Ovary (tissue), 3 donors: ENCODE data around the gene SYK.

Experiments used
- CTCF ChIP-seq, 3 donors: fragments of 450-650 bp in 2 of 3; fragments of 200-600 bp in 1 of 3; IDR thresholded peaks; one replicate each; pipeline versions ENCODE4 v1.5.1 to v1.8.0; 2016 to 2022; ENCODE audit warnings: antibody characterized with exemption in 3 of 3, mild to moderate bottlenecking in 1 of 3
- EP300 ChIP-seq: sonication (generic); formaldehyde crosslinking; IDR thresholded peaks from one replicate; pipeline ENCODE4 v1.6.1; 2017; ENCODE audit warnings: antibody characterized with exemption
- POLR2A ChIP-seq: fragments of 450-650 bp; IDR thresholded peaks from one replicate; pipeline ENCODE4 v1.6.1; 2017; ENCODE audit warnings: antibody characterized with exemption, mild to moderate bottlenecking, moderate library complexity
- donor health status: DM: no; HTN: no; CAD: no.

- TF ChIP-seq EP300: no peak
- no peak for TF ChIP-seq CTCF (IDR thresholded peaks at IDR 0.05)
- TF ChIP-seq POLR2A: no peak
These were observed 39.1 kb downstream of the SYK start for GRCh38 chr9:90840696-90841095.
